ENCODE data around the gene ADISSP. TPM values are rescaled to one million over a fixed set of nuclear protein-coding genes. Genes with fewer than 3 reads are reported as not detected.

Gene ADISSP
- total and polyA plus RNA-seq, 5 donors = 11.7 to 13.7 (median 12.2) TPM

- intact Hi-C loops (cut with DNase I) = no loop called here
- 89% methylated on average over 1 of the region's 1 CpG for WGBS
- Histone ChIP-seq H3K27me3 (ENCODE audit: control insufficient read depth, insufficient read depth) (no peaks in the 10 kb centered on the region), H3K9me3 (ENCODE audit: control insufficient read depth, low read length) (no peaks in the 10 kb centered on the region), H3K4me1 (ENCODE audit: control insufficient read depth, insufficient read depth, low read length) (no peaks in the 10 kb centered on the region), H3K27ac (ENCODE audit: low read length) (no peak overlapping the region), H3K4me3 (ENCODE audit: low read length) (no peak overlapping the region)
- ATAC-seq = no peak
- no peak for DNase-seq
Observed at GRCh38 chr20:3744037-3744436, 23.5 kb downstream of the ADISSP start.

GRCh38 chr20:3743251-3743650 is 24.3 kb downstream of the ADISSP start:
- no peak for DNase-seq
- Histone ChIP-seq H3K27ac (ENCODE audit: low read length) (no peak overlapping the region), H3K4me1 (ENCODE audit: control insufficient read depth, insufficient read depth, low read length) (no peaks in the 10 kb centered on the region), H3K27me3 (ENCODE audit: control insufficient read depth, insufficient read depth) (no peaks in the 10 kb centered on the region), H3K4me3 (ENCODE audit: low read length) (no peak overlapping the region), H3K9me3 (ENCODE audit: control insufficient read depth, low read length) (no peaks in the 10 kb centered on the region)
- ATAC-seq = no peak
- intact Hi-C loops (cut with DNase I) = no loop called here
- WGBS = 70% methylated on average over 2 of the region's 2 CpGs

- H3K9me3 ChIP-seq (ENCODE audit: control insufficient read depth, low read length) = no peaks in the 10 kb centered on the region
- 80% methylated on average over 7 of the region's 7 CpGs for WGBS
- H3K4me1 ChIP-seq (ENCODE audit: control insufficient read depth, insufficient read depth, low read length) = no peaks in the 10 kb centered on the region
- H3K27me3 ChIP-seq (ENCODE audit: control insufficient read depth, insufficient read depth) = no peaks in the 10 kb centered on the region
- no peak overlapping the region for H3K27ac ChIP-seq (ENCODE audit: low read length)
- no peak for ATAC-seq
- intact Hi-C loops (cut with DNase I) = no loop called here
- peak in 1 of 3 donors; percentile 31 for DNase-seq
- H3K4me3 ChIP-seq (ENCODE audit: low read length) = no peak overlapping the region
Observed at GRCh38 chr20:3741836-3742458, 25.6 kb downstream of the ADISSP start.

- 89% methylated on average over 15 of the region's 15 CpGs for WGBS
- intact Hi-C loops (cut with DNase I) = no loop called here
- H3K27ac ChIP-seq (ENCODE audit: low read length) = peak overlapping the region; percentile 7
- H3K4me1 ChIP-seq (ENCODE audit: control insufficient read depth, insufficient read depth, low read length) = no peaks in the 10 kb centered on the region
- ATAC-seq = no peak
- H3K27me3 ChIP-seq (ENCODE audit: control insufficient read depth, insufficient read depth) = no peaks in the 10 kb centered on the region
- H3K4me3 ChIP-seq (ENCODE audit: low read length) = no peak overlapping the region
- peak in 1 of 3 donors; percentile 49 for DNase-seq
- H3K9me3 ChIP-seq (ENCODE audit: control insufficient read depth, low read length) = no peaks in the 10 kb centered on the region
Observed at GRCh38 chr20:3740615-3741301, 26.8 kb downstream of the ADISSP start.

GRCh38 chr20:3739926-3740451 is 27.6 kb downstream of the ADISSP start:
- Histone ChIP-seq H3K27ac (ENCODE audit: low read length) (peak overlapping the region; percentile 7), H3K4me3 (ENCODE audit: low read length) (no peak overlapping the region), H3K27me3 (ENCODE audit: control insufficient read depth, insufficient read depth) (no peaks in the 10 kb centered on the region), H3K4me1 (ENCODE audit: control insufficient read depth, insufficient read depth, low read length) (no peaks in the 10 kb centered on the region), H3K9me3 (ENCODE audit: control insufficient read depth, low read length) (no peaks in the 10 kb centered on the region)
- intact Hi-C loops (cut with DNase I) = no loop called here
- peak; percentile 2 to 3 for ATAC-seq
- 65% methylated on average over 7 of the region's 7 CpGs for WGBS
- peak in 1 of 3 donors; percentile 32 for DNase-seq

- peak; percentile 83 to 93 for ATAC-seq
- Histone ChIP-seq H3K27me3 (ENCODE audit: control insufficient read depth, insufficient read depth) (no peaks in the 10 kb centered on the region), H3K4me3 (ENCODE audit: low read length) (no peak overlapping the region), H3K27ac (ENCODE audit: low read length) (peak overlapping the region; percentile 7), H3K9me3 (ENCODE audit: control insufficient read depth, low read length) (no peaks in the 10 kb centered on the region), H3K4me1 (ENCODE audit: control insufficient read depth, insufficient read depth, low read length) (no peaks in the 10 kb centered on the region)
- WGBS = 64% methylated on average over 19 of the region's 19 CpGs
- intact Hi-C loops (cut with DNase I) = no loop called here
- peak; percentile 72 to 82 (median 79) for DNase-seq
Observed at GRCh38 chr20:3739054-3739925, 28.3 kb downstream of the ADISSP start.

- WGBS = 57% methylated on average over 11 of the region's 11 CpGs
- ATAC-seq (no peak), DNase-seq (peak in 1 of 3 donors; percentile 5)
- intact Hi-C loops (cut with DNase I) = no loop called here
- Histone ChIP-seq H3K4me1 (ENCODE audit: control insufficient read depth, insufficient read depth, low read length) (no peaks in the 10 kb centered on the region), H3K4me3 (ENCODE audit: low read length) (no peak overlapping the region), H3K9me3 (ENCODE audit: control insufficient read depth, low read length) (no peaks in the 10 kb centered on the region), H3K27ac (ENCODE audit: low read length) (no peak overlapping the region), H3K27me3 (ENCODE audit: control insufficient read depth, insufficient read depth) (no peaks in the 10 kb centered on the region)
Observed at GRCh38 chr20:3738111-3739053, 29.2 kb downstream of the ADISSP start.

GRCh38 chr20:3735768-3736167 is 31.8 kb downstream of the ADISSP start:
- no peaks in the 10 kb centered on the region for H3K9me3 ChIP-seq (ENCODE audit: control insufficient read depth, low read length)
- H3K4me1 ChIP-seq (ENCODE audit: control insufficient read depth, insufficient read depth, low read length) = no peaks in the 10 kb centered on the region
- intact Hi-C loops (cut with DNase I) = no loop called here
- WGBS = 90% methylated on average over 4 of the region's 4 CpGs
- no peak overlapping the region for H3K4me3 ChIP-seq (ENCODE audit: low read length)
- H3K27ac ChIP-seq (ENCODE audit: low read length) = no peak overlapping the region
- H3K27me3 ChIP-seq (ENCODE audit: control insufficient read depth, insufficient read depth) = no peaks in the 10 kb centered on the region
- DNase-seq = no peak
- no peak for ATAC-seq

- 49% methylated on average over 12 of the region's 12 CpGs for WGBS
- intact Hi-C loops (cut with DNase I) = no loop called here
- no peaks in the 10 kb centered on the region for H3K9me3 ChIP-seq (ENCODE audit: control insufficient read depth, low read length)
- H3K4me1 ChIP-seq (ENCODE audit: control insufficient read depth, insufficient read depth, low read length) = no peaks in the 10 kb centered on the region
- peak overlapping the region; percentile 25 for H3K27ac ChIP-seq (ENCODE audit: low read length)
- H3K4me3 ChIP-seq (ENCODE audit: low read length) = peak overlapping the region; percentile 5
- H3K27me3 ChIP-seq (ENCODE audit: control insufficient read depth, insufficient read depth) = no peaks in the 10 kb centered on the region
- DNase-seq = peak in 2 of 3 donors; percentile 63 to 72
- peak; percentile 58 to 85 for ATAC-seq
Observed at GRCh38 chr20:3734111-3734843, 33.3 kb downstream of the ADISSP start.

Measured in right cardiac atrium (tissue), 5 donors.